ENCODE results near the gene MROH2B.

Gene MROH2B

DNA sequence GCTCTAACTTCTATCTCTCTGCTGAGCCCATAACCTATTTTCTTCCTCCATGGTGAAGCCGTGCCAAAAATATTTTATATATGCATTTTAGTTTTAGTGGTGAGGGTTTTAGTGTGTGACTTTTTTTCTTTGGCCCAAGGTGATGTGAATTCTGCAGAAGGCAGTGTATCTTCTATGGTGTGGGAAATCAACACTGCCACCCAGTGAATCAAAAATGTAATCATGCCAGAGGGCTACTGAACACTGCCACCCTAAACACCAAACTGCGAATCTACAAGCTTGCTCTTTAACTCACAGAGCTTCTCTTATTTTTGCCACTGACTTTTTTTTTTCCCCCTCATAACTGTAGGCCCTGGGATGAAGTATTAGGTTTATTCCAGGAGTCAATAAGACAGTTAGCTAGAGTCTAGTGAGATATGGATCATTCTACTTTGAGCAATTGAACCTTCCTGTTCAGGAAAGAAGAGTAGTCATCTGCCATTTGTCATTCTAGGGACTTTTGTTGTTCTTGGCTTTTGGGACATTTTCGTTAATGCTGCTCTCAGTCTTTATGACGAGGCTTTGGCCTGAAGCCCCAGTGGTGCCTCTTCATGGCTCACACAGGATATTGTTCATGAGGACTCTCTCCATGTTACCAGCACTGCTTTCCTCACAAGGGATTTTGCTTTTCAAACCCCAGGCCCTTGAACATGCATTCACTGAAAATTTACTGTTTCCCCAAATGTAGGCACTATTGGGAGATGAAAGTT is 108.8 kb downstream of the MROH2B start:
- no peak for DNase-seq

- no peak for DNase-seq
These were observed 111.1 kb downstream of the MROH2B start for GRCh38 chr5:40960037-40960436.

DNA sequence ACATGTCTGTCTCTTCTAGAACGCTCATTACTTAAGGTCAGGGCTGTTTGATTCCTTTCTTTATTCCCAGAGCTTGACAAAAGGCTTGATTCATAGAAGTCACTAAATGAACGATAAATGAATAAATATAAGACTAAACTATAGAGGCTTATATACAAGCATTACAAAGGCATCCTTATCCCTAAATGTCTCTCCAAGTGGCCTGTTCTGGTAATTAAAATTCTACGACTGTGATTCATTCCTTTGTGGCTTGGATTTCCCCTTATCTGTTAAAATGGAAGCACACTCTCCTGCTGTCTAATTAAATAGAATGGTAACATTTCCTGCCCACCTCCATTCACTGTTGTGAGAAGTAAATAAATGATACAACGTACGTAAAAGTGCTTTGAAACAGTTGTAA is 112.3 kb downstream of the MROH2B start:
- no peak for DNase-seq

DNA sequence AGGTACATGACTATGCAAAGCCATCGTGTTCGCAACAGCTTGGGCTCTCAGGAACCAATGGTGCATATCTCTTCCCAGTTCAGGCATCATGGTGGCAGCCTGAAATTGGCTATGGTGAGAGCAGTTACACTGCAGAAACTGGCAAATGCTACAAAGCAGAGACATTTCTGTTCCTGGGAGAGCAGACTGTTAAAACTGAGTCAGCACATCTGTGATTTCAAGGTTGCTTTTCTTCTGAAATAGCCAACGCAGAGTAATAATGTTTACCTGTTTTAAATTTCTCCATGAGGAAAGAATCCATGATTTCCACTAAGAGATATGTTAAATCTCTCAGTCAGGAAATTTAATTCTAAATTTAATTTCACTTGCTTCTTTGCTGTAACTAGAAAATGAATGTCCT is 114.1 kb downstream of the MROH2B start:
- no peak for DNase-seq

- no peak for DNase-seq
These were observed 115.8 kb downstream of the MROH2B start for GRCh38 chr5:40955313-40955712.

Measured in GOT3 (cell line).